Ishikawa (cell line): Measurements from ENCODE around the gene RNF6.

Experiments used
- CEBPB ChIP-seq: IDR thresholded peaks from 2 replicates; pipeline ENCODE4 v1.6.1; 2012
- CREB1 ChIP-seq: IDR thresholded peaks from 2 replicates; pipeline ENCODE4 v1.6.1; 2012; ENCODE audit warnings: low read depth
- EGR1 ChIP-seq: IDR thresholded peaks from 2 replicates; pipeline ENCODE4 v1.6.1; 2012
- EP300 ChIP-seq: IDR thresholded peaks from 2 replicates; pipeline ENCODE4 v1.6.1; 2012; ENCODE audit warnings: borderline replicate concordance
- FOXM1 ChIP-seq: IDR thresholded peaks from 2 replicates; pipeline ENCODE4 v1.6.1; 2012; ENCODE audit warnings: low read depth, borderline replicate concordance
- NFIC ChIP-seq: IDR thresholded peaks from 2 replicates; pipeline ENCODE4 v1.6.1; 2012
- RAD21 ChIP-seq: IDR thresholded peaks from 2 replicates; pipeline ENCODE4 v1.6.1; 2012; ENCODE audit warnings: low read depth
- TAF1 ChIP-seq: IDR thresholded peaks from 2 replicates; pipeline ENCODE4 v1.6.1; 2012; ENCODE audit warnings: low read depth, mild to moderate bottlenecking
- TCF12 ChIP-seq: IDR thresholded peaks from 2 replicates; pipeline ENCODE4 v1.6.1; 2012; ENCODE audit warnings: low read depth
- TEAD4 ChIP-seq: IDR thresholded peaks from 2 replicates; pipeline ENCODE4 v1.6.1; 2012
- YY1 ChIP-seq: IDR thresholded peaks from 2 replicates; pipeline ENCODE4 v1.6.1; 2012; ENCODE audit warnings: low read depth
- ZBTB7A ChIP-seq: IDR thresholded peaks from 2 replicates; pipeline ENCODE4 v1.6.1; 2012; ENCODE audit warnings: low read depth
- TF ChIP-seq, protein P1 (sequence below): IDR thresholded peaks from 2 replicates; pipeline ENCODE4 v1.6.1; 2012
- TF ChIP-seq, protein P2 (sequence below): IDR thresholded peaks from 2 replicates; pipeline ENCODE4 v1.6.1; 2012
- TF ChIP-seq, protein P3 (sequence below): IDR thresholded peaks from 2 replicates; pipeline ENCODE4 v1.6.1; 2012; ENCODE audit warnings: low read depth, mild to moderate bottlenecking

Gene RNF6

DNA sequence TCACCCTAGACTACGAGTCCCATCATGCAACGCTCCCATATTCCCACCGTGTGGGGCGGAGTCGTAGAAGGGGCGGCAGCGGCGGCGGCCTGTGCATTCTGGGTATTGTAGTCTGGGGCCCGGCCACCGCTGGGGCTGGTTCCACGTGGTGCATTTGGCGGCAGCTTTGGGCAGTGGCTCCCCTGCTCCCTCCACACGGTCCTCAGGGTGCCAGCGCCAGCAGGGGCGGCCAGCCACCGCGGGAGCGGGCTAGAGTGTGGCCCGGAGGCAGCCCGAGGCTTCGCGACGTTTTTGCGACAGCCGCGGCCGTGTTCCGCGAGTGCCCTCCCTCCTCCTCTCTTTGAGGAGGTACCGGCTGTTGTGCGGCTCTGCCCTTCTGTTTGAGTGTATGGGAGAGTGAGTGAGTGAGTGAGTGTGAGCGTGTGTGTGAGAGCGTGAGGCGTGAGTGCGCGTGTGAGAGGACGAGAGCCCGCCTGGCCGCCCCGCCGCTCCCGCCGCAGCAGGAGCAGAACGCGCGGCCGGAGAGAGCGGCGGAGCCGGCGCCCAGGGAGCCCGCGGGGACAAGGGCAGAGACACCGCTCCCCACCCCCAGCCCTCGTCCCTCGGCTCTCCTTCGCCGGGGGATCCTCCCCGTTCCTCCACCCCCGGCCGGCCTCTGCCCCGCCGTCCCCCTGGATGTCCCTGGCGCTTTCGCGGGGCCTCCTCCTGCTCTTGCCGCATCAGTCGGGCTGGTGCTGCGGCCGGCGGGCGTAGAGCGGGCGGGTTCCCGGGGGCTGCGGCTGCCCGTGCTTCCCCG lies 31.9 kb upstream of the RNF6 start, which contains the start of gene CDK8:
CDK8 (plus strand) TSS at position 343 of the 796 bp plus-strand sequence. CDS start 513 bp downstream, outside the sequence.
- TF ChIP-seq TEAD4 (no peak), EP300 (no peak), CREB1 (peak; percentile 63), YY1 (peak; percentile 48; the same call in 1 of the 2 replicates), RAD21 (no peak), ZBTB7A (no peak), EGR1 (peak; percentile 10; the same call in 1 of the 2 replicates), FOXM1 (no peak), CEBPB (no peak), TCF12 (peak; percentile 54), TAF1 (peak; percentile 83; the same call in 1 of the 2 replicates), NFIC (peak; percentile 36; the same call in 1 of the 2 replicates)
- TF ChIP-seq, protein P1, sequence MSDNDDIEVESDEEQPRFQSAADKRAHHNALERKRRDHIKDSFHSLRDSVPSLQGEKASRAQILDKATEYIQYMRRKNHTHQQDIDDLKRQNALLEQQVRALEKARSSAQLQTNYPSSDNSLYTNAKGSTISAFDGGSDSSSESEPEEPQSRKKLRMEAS, result peak; percentile 88
- TF ChIP-seq, protein P2, sequence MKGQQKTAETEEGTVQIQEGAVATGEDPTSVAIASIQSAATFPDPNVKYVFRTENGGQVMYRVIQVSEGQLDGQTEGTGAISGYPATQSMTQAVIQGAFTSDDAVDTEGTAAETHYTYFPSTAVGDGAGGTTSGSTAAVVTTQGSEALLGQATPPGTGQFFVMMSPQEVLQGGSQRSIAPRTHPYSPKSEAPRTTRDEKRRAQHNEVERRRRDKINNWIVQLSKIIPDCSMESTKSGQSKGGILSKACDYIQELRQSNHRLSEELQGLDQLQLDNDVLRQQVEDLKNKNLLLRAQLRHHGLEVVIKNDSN, result peak; percentile 68
- TF ChIP-seq, protein P3, sequence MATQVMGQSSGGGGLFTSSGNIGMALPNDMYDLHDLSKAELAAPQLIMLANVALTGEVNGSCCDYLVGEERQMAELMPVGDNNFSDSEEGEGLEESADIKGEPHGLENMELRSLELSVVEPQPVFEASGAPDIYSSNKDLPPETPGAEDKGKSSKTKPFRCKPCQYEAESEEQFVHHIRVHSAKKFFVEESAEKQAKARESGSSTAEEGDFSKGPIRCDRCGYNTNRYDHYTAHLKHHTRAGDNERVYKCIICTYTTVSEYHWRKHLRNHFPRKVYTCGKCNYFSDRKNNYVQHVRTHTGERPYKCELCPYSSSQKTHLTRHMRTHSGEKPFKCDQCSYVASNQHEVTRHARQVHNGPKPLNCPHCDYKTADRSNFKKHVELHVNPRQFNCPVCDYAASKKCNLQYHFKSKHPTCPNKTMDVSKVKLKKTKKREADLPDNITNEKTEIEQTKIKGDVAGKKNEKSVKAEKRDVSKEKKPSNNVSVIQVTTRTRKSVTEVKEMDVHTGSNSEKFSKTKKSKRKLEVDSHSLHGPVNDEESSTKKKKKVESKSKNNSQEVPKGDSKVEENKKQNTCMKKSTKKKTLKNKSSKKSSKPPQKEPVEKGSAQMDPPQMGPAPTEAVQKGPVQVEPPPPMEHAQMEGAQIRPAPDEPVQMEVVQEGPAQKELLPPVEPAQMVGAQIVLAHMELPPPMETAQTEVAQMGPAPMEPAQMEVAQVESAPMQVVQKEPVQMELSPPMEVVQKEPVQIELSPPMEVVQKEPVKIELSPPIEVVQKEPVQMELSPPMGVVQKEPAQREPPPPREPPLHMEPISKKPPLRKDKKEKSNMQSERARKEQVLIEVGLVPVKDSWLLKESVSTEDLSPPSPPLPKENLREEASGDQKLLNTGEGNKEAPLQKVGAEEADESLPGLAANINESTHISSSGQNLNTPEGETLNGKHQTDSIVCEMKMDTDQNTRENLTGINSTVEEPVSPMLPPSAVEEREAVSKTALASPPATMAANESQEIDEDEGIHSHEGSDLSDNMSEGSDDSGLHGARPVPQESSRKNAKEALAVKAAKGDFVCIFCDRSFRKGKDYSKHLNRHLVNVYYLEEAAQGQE, result no peak

DNA sequence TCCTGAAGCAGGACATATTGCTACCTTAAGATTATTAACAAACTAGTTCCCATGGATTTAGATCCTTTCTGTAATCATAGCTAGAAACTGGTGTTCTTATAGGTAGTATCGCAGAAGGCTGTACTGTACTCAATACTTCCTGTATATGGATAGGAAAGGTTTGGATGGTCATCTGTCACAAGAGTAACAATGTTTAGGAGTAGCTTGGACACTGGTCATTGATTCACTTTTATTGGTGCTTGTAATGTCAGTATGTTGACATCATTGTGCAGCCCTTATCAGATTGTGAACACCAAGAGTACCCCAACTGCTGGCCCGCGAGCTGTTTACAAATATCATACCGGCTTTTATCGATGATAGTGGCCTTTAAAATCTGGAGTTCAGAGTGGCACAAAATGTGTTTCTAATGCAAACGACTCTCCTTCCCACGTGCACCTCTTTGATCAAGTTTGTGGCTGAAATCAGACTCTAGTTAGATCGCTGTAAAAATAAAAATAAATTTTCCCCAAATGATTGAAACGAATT lies 31.2 kb upstream of the RNF6 start:
- TF ChIP-seq ZBTB7A (no peak), FOXM1 (no peak), TCF12 (no peak), RAD21 (no peak), CREB1 (no peak), NFIC (no peak), TAF1 (no peak), EGR1 (no peak)
- TF ChIP-seq, protein P3, result no peak
- TF ChIP-seq, protein P1, result no peak

DNA sequence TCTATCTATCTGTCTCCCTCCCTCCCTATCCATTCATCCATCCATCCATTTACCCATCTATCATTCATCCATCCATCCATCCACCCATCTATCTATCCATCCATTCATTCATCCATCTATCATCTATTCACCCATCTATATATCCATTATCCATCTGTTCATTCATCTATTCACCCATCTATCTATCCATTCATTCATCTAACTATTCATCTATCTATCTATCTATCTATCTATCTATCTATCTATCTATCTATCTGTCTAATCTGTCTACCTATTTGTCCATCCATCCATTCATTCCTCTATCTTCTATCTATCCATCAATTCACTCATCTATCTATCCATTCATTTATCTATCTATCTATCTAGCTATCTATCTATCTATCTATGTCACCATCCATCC lies 27.4 kb upstream of the RNF6 start:
- TF ChIP-seq, protein P2, result no peak
- TF ChIP-seq EGR1 (no peak), CEBPB (no peak), RAD21 (no peak), CREB1 (no peak), EP300 (no peak)

DNA sequence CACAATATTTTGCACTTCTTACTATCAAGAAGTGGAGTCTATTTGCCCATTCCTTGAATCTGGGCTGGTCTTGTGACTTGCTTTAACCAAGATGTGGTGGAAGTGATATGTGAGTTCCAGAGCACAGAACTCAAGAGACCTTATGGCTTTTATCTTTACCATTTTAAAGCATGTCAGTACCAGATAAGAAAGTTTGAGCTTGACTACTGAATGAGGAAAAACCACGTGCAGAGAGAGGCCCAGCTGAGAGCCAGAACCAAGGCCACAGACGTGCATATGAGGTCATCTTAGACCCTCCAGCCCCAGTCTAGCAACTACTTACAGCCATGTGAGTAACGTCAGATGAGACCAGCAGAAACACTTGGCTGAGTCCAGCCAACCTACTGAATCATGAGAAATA lies 25.5 kb upstream of the RNF6 start:
- TF ChIP-seq EP300, result no peak
- TF ChIP-seq EGR1, result no peak
- TF ChIP-seq CREB1, result no peak
- no peak for TF ChIP-seq NFIC
- TF ChIP-seq, protein P3, result no peak
- no peak for TF ChIP-seq CEBPB
- TF ChIP-seq ZBTB7A, result no peak
